GM23338 (cell line): ENCODE measurements around the gene ARID3A. TPM values are rescaled to one million over a fixed set of nuclear protein-coding genes. Genes with fewer than 3 reads are reported as not detected.

Experiments used
- ATAC-seq: fragments of 200-7000 bp; cut with Tn5 transposase; 3 replicates; pipeline ENCODE4 v1.9.1; 2020
- DNase-seq: peaks from one replicate; pipeline ENCODE4 v3.0.0-alpha.2; 2015; ENCODE audit warnings: low spot score
- H2AFZ ChIP-seq: fragments of 200-600 bp; sonication (generic); 2 replicates; pipeline ENCODE4 v1.8.0; 2016; ENCODE audit warnings: antibody characterized with exemption, mild to moderate bottlenecking, moderate library complexity
- H3F3A ChIP-seq: fragments of 200-600 bp; sonication (generic); replicated peaks from 2 replicates; pipeline ENCODE4 v1.8.0; 2017; ENCODE audit warnings: antibody characterized with exemption, mixed run types, low read depth
- H3K27ac ChIP-seq: fragments of 200-600 bp; sonication (generic); 2 replicates; pipeline ENCODE4 v1.6.1; 2016; ENCODE audit warnings: low read depth
- H3K27me3 ChIP-seq: fragments of 200-600 bp; sonication (generic); 2 replicates; pipeline ENCODE4 v1.8.0; 2016; ENCODE audit warnings: mild to moderate bottlenecking, mixed run types, moderate library complexity; ENCODE audit not compliant: insufficient read depth
- H3K36me3 ChIP-seq: fragments of 200-600 bp; sonication (generic); 2 replicates; pipeline ENCODE4 v1.8.0; 2016; ENCODE audit warnings: mild to moderate bottlenecking; ENCODE audit not compliant: insufficient read depth
- H3K4me1 ChIP-seq: fragments of 200-600 bp; sonication (generic); 2 replicates; pipeline ENCODE4 v1.8.0; 2016; ENCODE audit warnings: mild to moderate bottlenecking, moderate library complexity; ENCODE audit not compliant: insufficient read depth
- H3K4me2 ChIP-seq: fragments of 200-600 bp; sonication (generic); 2 replicates; pipeline ENCODE4 v1.7.1; 2017; ENCODE audit warnings: mixed run types
- H3K4me3 ChIP-seq: fragments of 200-600 bp; sonication (generic); 2 replicates; pipeline ENCODE4 v1.6.1; 2016; ENCODE audit warnings: mixed run types
- H3K79me2 ChIP-seq: fragments of 200-600 bp; sonication (generic); replicated peaks from 2 replicates; pipeline ENCODE4 v1.8.0; 2017; ENCODE audit warnings: mild to moderate bottlenecking; ENCODE audit not compliant: insufficient read depth
- H3K9me2 ChIP-seq: fragments of 200-600 bp; sonication (generic); 2 replicates; pipeline ENCODE4 v1.8.0; 2017; ENCODE audit not compliant: insufficient read depth
- H4K20me1 ChIP-seq: fragments of 200-600 bp; sonication (generic); replicated peaks from 2 replicates; pipeline ENCODE4 v1.8.0; 2017; ENCODE audit warnings: mild to moderate bottlenecking; ENCODE audit not compliant: insufficient read depth
- H3K27ac Mint-ChIP-seq: 2 replicates; pipeline ENCODE4 v1.8.0; 2020; ENCODE audit warnings: inconsistent platforms, mild to moderate bottlenecking, moderate library complexity, mixed read lengths
- H3K27me3 Mint-ChIP-seq: 3 replicates; pipeline ENCODE4 v1.8.0; 2022; ENCODE audit warnings: low read depth, mild to moderate bottlenecking, moderate library complexity, mixed read lengths, inconsistent platforms; ENCODE audit not compliant: insufficient read depth, poor library complexity
- H3K36me3 Mint-ChIP-seq: 3 replicates; pipeline ENCODE4 v1.8.0; 2021; ENCODE audit warnings: low read depth, mild to moderate bottlenecking, inconsistent platforms, moderate library complexity, mixed read lengths
- H3K4me1 Mint-ChIP-seq: 3 replicates; pipeline ENCODE4 v1.8.0; 2020; ENCODE audit warnings: mild to moderate bottlenecking, inconsistent platforms, mixed read lengths
- H3K4me3 Mint-ChIP-seq: 3 replicates; pipeline ENCODE4 v1.8.0; 2021; ENCODE audit warnings: moderate library complexity, mild to moderate bottlenecking, inconsistent platforms, mixed read lengths
- H3K9me3 Mint-ChIP-seq: 3 replicates; pipeline ENCODE4 v1.8.0; 2020; ENCODE audit warnings: moderate library complexity, mild to moderate bottlenecking, inconsistent platforms, mixed read lengths
- CREB1 ChIP-seq: fragments of 250-450 bp; sonication (Bioruptor Pico); IDR thresholded peaks from 2 replicates; pipeline ENCODE4 v1.5.0; 2020; ENCODE audit warnings: low read depth, mild to moderate bottlenecking, moderate library complexity
- ETS1 ChIP-seq: IDR thresholded peaks from 2 replicates; pipeline ENCODE4 v1.6.1; 2016; ENCODE audit warnings: antibody characterized with exemption
- EZH2 ChIP-seq: fragments of 200-600 bp; sonication (generic); IDR thresholded peaks from one replicate; pipeline ENCODE4 v1.8.0; 2017; ENCODE audit warnings: antibody characterized with exemption, mild to moderate bottlenecking, low read depth; ENCODE audit not compliant: unreplicated experiment
- EZH2phosphoT487 ChIP-seq: fragments of 200-600 bp; sonication (generic); IDR thresholded peaks from one replicate; pipeline ENCODE4 v1.8.1; 2018; ENCODE audit warnings: antibody characterized with exemption; ENCODE audit not compliant: unreplicated experiment
- JUNB ChIP-seq: IDR thresholded peaks from one replicate; pipeline ENCODE4 v1.6.1; 2016; ENCODE audit warnings: antibody characterized with exemption; ENCODE audit not compliant: unreplicated experiment
- NANOG ChIP-seq: IDR thresholded peaks from 2 replicates; pipeline ENCODE4 v1.6.1; 2016; ENCODE audit warnings: antibody characterized with exemption, borderline replicate concordance
- POLR2AphosphoS5 ChIP-seq: IDR thresholded peaks from 2 replicates; pipeline ENCODE4 v1.6.1; 2016; ENCODE audit warnings: antibody characterized with exemption, low read depth
- REST ChIP-seq: IDR thresholded peaks from one replicate; pipeline ENCODE4 v1.6.1; 2018; ENCODE audit warnings: antibody characterized with exemption; ENCODE audit not compliant: unreplicated experiment
- STAT1 ChIP-seq: IDR thresholded peaks from one replicate; pipeline ENCODE4 v1.6.1; 2016; ENCODE audit warnings: antibody characterized with exemption; ENCODE audit not compliant: unreplicated experiment
- ZNF114 ChIP-seq: fragments of 250-450 bp; sonication (Bioruptor Pico); IDR thresholded peaks from 2 replicates; pipeline ENCODE4 v1.5.0; 2020; ENCODE audit warnings: mild to moderate bottlenecking, moderate library complexity
- ZNF331 ChIP-seq: fragments of 250-450 bp; sonication (Bioruptor Pico); IDR thresholded peaks from 2 replicates; pipeline ENCODE4 v1.5.0; 2020; ENCODE audit warnings: low read depth, mild to moderate bottlenecking, moderate library complexity
- polyA plus RNA-seq: library from polyadenylated mRNA; unstranded; fragments of >200 nt; fragmentation: Nextera tagmentation; extraction: Ambion mirVana; gene quantifications from 2 replicates; pipeline ENCODE4 v1.2.1, GENCODE V29; 2016
- total RNA-seq: library from RNA; depleted of rRNA; stranded (reverse); fragments of >200 nt; shearing (Covaris generic); gene quantifications from 2 replicates; pipeline ENCODE4 v1.2.3, GENCODE V29; 2014
- TF ChIP-seq, protein P1 (sequence below): fragments of 250-450 bp; sonication (Bioruptor Pico); IDR thresholded peaks from 2 replicates; pipeline ENCODE4 v1.5.0; 2020; ENCODE audit warnings: mild to moderate bottlenecking, moderate library complexity
- TF ChIP-seq, protein P2 (sequence below), 2 experiments: fragments of 200-600 bp in 1 of 2; sonication (generic) in 1 of 2; conservative IDR thresholded peaks; 2 replicates each; pipeline versions ENCODE4 v1.5.1 to v1.6.1; 2016 to 2017; ENCODE audit warnings: antibody characterized with exemption in 2 of 2, low read depth in 2 of 2, mild to moderate bottlenecking in 2 of 2, moderate library complexity in 1 of 2

ARID3A gene
- total and polyA plus RNA-seq, 2 experiments from 2014 or later = 33.6 to 51.6 TPM

- H3K4me3 Mint-ChIP-seq = no peak overlapping the region
- H3K9me3 Mint-ChIP-seq = no peaks in the 10 kb centered on the region
- H3K4me1 Mint-ChIP-seq = peaks cover 15% of the 10 kb centered on the region; the same call in 2 of the 3 replicates
- peaks cover 30% of the 10 kb centered on the region for H3K27me3 Mint-ChIP-seq
- Histone ChIP-seq H3K4me1 (peaks cover 7% of the 10 kb centered on the region; the same call in 1 of the 2 replicates), H3K79me2 (peaks cover 9% of the 10 kb centered on the region), H3K9me2 (no peaks in the 10 kb centered on the region), H3K4me2 (peak overlapping the region; percentile 55; the same call in 1 of the 2 replicates), H3F3A (peaks cover 29% of the 10 kb centered on the region), H4K20me1 (no peaks in the 10 kb centered on the region), H3K27me3 (no peaks in the 10 kb centered on the region), H3K27ac (no peak overlapping the region), H3K36me3 (0 out of 2 replicates have a peak, but pooled peaks cover 5% of the 10 kb centered on the region), H3K4me3 (peak overlapping the region; percentile 38; the same call in 1 of the 2 replicates), H2AFZ (no peak overlapping the region)
- H3K36me3 Mint-ChIP-seq = peaks cover 21% of the 10 kb centered on the region
- TF ChIP-seq EZH2 = no peak
- TF ChIP-seq POLR2AphosphoS5 = no peak
- no peak for TF ChIP-seq ZNF331
- no peak for TF ChIP-seq STAT1
- TF ChIP-seq EZH2phosphoT487 = no peak
- no peak for TF ChIP-seq ETS1
- no peak for TF ChIP-seq JUNB
- TF ChIP-seq REST = no peak
- no peak for TF ChIP-seq NANOG
- 0 out of 2 replicates have a peak, but pooled peaks have one; percentile 4 for TF ChIP-seq CREB1 (CRISPR knock-in tag)
- TF ChIP-seq, protein P1, sequence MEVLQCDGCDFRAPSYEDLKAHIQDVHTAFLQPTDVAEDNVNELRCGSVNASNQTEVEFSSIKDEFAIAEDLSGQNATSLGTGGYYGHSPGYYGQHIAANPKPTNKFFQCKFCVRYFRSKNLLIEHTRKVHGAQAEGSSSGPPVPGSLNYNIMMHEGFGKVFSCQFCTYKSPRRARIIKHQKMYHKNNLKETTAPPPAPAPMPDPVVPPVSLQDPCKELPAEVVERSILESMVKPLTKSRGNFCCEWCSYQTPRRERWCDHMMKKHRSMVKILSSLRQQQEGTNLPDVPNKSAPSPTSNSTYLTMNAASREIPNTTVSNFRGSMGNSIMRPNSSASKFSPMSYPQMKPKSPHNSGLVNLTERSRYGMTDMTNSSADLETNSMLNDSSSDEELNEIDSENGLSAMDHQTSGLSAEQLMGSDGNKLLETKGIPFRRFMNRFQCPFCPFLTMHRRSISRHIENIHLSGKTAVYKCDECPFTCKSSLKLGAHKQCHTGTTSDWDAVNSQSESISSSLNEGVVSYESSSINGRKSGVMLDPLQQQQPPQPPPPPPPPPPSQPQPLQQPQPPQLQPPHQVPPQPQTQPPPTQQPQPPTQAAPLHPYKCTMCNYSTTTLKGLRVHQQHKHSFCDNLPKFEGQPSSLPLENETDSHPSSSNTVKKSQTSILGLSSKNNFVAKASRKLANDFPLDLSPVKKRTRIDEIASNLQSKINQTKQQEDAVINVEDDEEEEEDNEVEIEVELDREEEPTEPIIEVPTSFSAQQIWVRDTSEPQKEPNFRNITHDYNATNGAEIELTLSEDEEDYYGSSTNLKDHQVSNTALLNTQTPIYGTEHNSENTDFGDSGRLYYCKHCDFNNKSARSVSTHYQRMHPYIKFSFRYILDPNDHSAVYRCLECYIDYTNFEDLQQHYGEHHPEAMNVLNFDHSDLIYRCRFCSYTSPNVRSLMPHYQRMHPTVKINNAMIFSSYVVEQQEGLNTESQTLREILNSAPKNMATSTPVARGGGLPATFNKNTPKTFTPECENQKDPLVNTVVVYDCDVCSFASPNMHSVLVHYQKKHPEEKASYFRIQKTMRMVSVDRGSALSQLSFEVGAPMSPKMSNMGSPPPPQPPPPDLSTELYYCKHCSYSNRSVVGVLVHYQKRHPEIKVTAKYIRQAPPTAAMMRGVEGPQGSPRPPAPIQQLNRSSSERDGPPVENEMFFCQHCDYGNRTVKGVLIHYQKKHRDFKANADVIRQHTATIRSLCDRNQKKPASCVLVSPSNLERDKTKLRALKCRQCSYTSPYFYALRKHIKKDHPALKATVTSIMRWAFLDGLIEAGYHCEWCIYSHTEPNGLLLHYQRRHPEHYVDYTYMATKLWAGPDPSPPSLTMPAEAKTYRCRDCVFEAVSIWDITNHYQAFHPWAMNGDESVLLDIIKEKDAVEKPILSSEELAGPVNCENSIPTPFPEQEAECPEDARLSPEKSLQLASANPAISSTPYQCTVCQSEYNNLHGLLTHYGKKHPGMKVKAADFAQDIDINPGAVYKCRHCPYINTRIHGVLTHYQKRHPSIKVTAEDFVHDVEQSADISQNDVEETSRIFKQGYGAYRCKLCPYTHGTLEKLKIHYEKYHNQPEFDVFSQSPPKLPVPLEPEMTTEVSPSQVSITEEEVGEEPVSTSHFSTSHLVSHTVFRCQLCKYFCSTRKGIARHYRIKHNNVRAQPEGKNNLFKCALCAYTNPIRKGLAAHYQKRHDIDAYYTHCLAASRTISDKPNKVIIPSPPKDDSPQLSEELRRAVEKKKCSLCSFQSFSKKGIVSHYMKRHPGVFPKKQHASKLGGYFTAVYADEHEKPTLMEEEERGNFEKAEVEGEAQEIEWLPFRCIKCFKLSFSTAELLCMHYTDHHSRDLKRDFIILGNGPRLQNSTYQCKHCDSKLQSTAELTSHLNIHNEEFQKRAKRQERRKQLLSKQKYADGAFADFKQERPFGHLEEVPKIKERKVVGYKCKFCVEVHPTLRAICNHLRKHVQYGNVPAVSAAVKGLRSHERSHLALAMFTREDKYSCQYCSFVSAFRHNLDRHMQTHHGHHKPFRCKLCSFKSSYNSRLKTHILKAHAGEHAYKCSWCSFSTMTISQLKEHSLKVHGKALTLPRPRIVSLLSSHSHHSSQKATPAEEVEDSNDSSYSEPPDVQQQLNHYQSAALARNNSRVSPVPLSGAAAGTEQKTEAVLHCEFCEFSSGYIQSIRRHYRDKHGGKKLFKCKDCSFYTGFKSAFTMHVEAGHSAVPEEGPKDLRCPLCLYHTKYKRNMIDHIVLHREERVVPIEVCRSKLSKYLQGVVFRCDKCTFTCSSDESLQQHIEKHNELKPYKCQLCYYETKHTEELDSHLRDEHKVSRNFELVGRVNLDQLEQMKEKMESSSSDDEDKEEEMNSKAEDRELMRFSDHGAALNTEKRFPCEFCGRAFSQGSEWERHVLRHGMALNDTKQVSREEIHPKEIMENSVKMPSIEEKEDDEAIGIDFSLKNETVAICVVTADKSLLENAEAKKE (CRISPR knock-in tag) = no peak
- TF ChIP-seq, protein P2, sequence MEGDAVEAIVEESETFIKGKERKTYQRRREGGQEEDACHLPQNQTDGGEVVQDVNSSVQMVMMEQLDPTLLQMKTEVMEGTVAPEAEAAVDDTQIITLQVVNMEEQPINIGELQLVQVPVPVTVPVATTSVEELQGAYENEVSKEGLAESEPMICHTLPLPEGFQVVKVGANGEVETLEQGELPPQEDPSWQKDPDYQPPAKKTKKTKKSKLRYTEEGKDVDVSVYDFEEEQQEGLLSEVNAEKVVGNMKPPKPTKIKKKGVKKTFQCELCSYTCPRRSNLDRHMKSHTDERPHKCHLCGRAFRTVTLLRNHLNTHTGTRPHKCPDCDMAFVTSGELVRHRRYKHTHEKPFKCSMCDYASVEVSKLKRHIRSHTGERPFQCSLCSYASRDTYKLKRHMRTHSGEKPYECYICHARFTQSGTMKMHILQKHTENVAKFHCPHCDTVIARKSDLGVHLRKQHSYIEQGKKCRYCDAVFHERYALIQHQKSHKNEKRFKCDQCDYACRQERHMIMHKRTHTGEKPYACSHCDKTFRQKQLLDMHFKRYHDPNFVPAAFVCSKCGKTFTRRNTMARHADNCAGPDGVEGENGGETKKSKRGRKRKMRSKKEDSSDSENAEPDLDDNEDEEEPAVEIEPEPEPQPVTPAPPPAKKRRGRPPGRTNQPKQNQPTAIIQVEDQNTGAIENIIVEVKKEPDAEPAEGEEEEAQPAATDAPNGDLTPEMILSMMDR (conservative IDR thresholded peaks at IDR 0.05; ENCODE audit: low read depth in 2 of 2) = peak; percentile 66 to 90
- no peak for TF ChIP-seq ZNF114 (CRISPR knock-in tag)
- H3K27ac Mint-ChIP-seq = no peak overlapping the region
- ATAC-seq = peak; percentile 77
- peak; percentile 83 for DNase-seq
Measured at GRCh38 chr19:982567-983170, 56.8 kb downstream of the ARID3A start.
